MV-4-11 (cell line): ENCODE results near the gene DXO.
"Not testable (repeated sequence)": the region's sequence is repeated elsewhere in the genome, so short reads cannot be mapped to it uniquely, and the experiment has no call there.

Experiments used
- DNase-seq: peaks from one replicate; lab custom pipeline; 2025; lab: John Stamatoyannopoulos, UW

Gene DXO

GRCh38 chr6:31958741-31959739, 12.9 kb downstream of the DXO start, which contains the start of the genes NELFE and SKIC2:
Gene NELFE (minus strand): TSS chr6:31958971. CDS start chr6:31958446, 525 bp downstream.
Gene SKIC2 (plus strand): TSS chr6:31959175. CDS start chr6:31959193, 18 bp downstream.
- DNase-seq = peak; percentile 98

DNA sequence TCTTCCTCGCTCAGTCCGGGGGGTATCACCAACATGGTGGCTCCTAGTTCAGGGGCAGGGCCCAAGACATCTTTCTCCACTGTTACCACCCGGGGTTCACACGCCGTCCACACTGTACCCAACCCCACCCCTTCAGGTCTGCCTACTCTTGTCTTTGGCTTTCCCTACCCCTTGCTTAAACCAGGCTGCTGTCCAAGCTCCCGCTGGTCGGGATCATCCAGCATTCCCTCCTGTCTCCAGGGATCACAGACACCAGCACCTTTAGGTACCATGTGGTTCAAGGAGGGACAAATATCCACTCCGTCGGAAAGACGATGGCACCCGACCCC, 13.6 kb downstream of the DXO start:
- DNase-seq = no peak

GRCh38 chr6:31956796-31957195, 15.1 kb downstream of the DXO start:
- DNase-seq = no peak

GRCh38 chr6:31954511-31954910, 17.4 kb downstream of the DXO start:
- DNase-seq = no peak

GRCh38 chr6:31952890-31953289, 19.0 kb downstream of the DXO start:
- no peak for DNase-seq

- peak; percentile 34 for DNase-seq
Measured at GRCh38 chr6:31952140-31952805, 19.7 kb downstream of the DXO start.

GRCh38 chr6:31949926-31950548, 21.9 kb downstream of the DXO start:
- no peak for DNase-seq

DNA sequence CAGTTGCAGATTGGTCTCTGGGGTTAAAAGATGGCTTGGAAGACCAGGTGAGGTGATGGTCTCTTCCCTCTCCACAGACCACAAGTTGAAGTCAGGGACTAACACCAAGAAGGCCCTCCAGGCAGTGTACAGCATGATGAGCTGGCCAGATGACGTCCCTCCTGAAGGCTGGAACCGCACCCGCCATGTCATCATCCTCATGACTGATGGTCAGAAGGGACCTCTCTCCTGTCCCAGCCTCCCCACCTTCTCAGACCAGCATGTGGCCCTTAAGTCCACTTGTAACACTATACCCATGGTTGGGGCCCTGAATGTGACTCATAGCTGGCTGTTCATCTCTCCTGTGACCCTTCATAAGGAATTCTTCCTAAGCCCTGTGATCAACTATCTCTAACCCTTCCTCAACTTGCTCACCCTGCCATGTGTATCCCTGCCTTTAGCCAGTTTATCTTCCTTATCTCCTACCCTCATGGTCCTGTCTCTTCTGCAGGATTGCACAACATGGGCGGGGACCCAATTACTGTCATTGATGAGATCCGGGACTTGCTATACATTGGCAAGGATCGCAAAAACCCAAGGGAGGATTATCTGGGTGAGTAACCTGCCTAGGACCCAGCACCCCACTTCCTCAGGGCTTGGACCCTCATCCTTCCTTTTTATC, 23.1 kb downstream of the DXO start:
- DNase-seq = no peak

DNA sequence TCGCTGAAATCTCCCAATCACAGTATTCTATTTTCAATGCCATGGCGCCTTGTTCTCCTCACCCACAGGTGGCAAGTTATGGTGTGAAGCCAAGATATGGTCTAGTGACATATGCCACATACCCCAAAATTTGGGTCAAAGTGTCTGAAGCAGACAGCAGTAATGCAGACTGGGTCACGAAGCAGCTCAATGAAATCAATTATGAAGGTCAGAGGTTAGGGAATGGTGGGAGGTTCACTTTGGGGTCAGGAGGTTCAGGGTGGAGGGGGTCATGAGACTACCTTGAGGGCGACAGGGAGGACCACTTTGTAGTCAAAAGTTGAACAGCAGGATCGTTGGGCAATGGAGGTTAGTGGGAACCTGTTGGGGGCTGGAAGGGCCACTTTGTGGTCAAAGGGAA, 23.6 kb downstream of the DXO start:
- no peak for DNase-seq

DNA sequence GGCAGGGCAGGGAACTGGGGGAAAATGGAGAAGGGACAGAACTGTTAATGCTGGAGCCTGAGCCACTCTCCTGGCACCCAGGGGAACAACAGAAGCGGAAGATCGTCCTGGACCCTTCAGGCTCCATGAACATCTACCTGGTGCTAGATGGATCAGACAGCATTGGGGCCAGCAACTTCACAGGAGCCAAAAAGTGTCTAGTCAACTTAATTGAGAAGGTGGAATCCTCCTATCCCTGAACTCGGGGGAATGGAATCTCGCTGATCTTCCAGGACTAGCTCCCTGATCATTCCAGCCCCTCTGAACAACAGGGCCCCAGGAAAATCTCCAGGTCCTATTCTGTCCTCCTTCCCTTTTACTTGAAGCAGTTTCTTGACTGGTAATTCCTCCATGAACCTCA, 24.1 kb downstream of the DXO start:
- DNase-seq = no peak

- no peak for DNase-seq
Measured at GRCh38 chr6:31947070-31947675, 24.8 kb downstream of the DXO start.

- no peak for DNase-seq
Measured at GRCh38 chr6:31946370-31946885, 25.5 kb downstream of the DXO start.

DNA sequence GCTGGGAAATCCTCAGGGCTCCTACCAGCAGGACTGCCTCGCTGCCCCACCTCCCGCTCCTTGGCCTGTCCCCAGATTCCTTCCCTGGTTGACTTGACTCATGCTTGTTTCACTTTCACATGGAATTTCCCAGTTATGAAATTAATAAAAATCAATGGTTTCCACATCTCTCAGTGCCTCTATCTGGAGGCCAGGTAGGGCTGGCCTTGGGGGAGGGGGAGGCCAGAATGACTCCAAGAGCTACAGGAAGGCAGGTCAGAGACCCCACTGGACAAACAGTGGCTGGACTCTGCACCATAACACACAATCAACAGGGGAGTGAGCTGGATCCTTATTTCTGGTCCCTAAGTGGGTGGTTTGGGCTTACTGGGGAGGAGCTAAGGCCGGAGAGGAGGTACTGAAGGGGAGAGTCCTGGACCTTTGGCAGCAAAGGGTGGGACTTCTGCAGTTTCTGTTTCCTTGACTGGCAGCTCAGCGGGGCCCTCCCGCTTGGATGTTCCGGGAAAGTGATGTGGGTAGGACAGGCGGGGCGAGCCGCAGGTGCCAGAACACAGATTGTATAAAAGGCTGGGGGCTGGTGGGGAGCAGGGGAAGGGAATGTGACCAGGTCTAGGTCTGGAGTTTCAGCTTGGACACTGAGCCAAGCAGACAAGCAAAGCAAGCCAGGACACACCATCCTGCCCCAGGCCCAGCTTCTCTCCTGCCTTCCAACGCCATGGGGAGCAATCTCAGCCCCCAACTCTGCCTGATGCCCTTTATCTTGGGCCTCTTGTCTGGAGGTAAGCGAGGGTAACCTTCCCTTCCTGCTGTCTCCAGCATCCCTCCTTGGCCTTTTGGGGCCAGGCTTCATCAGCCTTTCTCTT, 26.2 kb downstream of the DXO start, which contains the start of gene CFB:
CFB (plus strand) TSS at position 589 of the 863 bp plus-strand sequence; CDS start at position 716, 127 bp downstream.
- no peak for DNase-seq

- no peak for DNase-seq
Measured at GRCh38 chr6:31945154-31945506, 26.8 kb downstream of the DXO start.

DNA sequence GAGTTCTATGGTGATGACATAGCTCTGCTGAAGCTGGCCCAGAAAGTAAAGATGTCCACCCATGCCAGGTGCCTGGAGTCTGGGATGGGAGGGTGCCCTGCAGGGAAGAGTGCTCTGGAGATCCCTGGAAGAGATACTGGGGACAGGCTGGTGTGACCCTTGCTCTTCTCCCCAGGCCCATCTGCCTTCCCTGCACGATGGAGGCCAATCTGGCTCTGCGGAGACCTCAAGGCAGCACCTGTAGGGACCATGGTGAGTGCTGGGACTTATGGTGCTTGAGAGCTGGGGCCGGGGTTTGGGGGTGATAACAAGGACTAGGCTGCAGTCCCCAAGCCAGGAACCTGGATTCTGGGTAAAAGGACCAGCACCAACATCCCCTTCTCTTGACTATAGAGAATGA, 28.2 kb downstream of the DXO start:
- DNase-seq = no peak

DNA sequence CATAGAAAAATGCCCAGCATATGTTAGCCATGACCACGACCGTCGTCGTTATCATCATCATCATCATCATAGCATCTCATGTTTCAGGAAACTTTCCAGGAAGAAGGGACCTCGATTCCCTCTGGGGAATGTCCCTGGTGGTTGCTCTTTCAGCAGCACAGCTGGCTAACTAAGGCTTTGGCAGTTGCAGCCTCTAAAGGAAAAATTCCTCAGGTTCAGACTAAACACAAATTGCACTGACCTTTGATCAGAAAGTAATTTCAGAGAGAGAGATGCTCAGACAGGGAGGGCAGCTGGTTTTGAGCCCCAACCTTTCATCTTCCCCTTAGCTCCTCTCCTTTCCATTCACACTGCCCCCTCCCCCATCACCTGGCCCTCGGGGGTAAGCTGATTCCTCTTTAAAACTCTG, 31.7 kb downstream of the DXO start:
- DNase-seq = no peak

DNA sequence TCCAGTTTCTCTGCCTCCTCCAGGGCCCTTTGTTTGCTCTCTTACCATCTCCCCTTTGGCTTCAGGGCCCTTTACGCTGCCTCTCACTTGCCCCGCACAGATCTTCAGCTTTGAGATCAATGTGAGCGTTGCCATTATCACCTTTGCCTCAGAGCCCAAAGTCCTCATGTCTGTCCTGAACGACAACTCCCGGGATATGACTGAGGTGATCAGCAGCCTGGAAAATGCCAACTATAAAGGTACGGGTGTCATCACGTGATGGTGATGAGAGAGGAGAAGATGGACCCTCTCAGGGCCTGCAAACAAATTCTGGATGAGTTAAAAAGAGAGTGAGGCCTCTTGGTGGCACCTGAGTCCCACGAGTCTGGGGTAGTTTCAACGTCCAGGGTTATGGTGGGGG, 36.1 kb downstream of the DXO start:
- DNase-seq = no peak

GRCh38 chr6:31935021-31935420, 36.9 kb downstream of the DXO start:
- DNase-seq = no peak

DNA sequence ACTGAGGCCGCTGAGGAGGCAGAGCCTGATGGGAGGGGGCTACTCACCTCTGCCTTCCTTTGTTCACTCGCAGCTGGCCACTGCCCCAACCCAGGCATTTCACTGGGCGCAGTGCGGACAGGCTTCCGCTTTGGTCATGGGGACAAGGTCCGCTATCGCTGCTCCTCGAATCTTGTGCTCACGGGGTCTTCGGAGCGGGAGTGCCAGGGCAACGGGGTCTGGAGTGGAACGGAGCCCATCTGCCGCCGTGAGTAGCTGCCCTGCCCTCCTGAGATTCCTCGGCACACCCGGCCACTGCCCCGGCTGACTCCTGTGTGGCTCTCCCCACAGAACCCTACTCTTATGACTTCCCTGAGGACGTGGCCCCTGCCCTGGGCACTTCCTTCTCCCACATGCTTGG, 38.4 kb downstream of the DXO start:
- DNase-seq = no peak

DNA sequence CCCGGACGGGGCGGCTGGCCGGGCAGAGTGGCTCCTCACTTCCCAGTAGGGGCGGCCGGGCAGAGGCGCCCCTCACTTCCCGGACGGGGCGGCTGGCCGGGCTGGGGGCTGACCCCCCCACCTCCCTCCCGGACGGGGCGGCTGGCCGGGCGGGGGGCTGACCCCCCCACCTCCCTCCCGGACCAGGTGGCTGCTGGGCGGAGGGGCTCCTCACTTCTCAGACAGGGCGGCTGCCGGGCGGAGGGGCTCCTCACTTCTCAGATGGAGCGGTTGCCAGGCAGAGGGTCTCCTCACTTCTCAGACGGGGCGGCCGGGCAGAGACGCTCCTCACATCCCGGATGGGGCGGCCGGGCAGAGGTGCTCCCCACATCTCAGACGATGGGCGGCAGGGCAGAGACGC, 39.8 kb downstream of the DXO start:
- not testable (repeated sequence) for DNase-seq
